SW480 (cell line): Measurements from ENCODE around the gene KLHL6.
"Not testable (repeated sequence)": the region's sequence is repeated elsewhere in the genome, so short reads cannot be mapped to it uniquely, and the experiment has no call there.

Experiments
- DNase-seq: peaks from one replicate; pipeline ENCODE4 v3.0.0-alpha.2; 2016; ENCODE audit warnings: low spot score

KLHL6 gene

DNA sequence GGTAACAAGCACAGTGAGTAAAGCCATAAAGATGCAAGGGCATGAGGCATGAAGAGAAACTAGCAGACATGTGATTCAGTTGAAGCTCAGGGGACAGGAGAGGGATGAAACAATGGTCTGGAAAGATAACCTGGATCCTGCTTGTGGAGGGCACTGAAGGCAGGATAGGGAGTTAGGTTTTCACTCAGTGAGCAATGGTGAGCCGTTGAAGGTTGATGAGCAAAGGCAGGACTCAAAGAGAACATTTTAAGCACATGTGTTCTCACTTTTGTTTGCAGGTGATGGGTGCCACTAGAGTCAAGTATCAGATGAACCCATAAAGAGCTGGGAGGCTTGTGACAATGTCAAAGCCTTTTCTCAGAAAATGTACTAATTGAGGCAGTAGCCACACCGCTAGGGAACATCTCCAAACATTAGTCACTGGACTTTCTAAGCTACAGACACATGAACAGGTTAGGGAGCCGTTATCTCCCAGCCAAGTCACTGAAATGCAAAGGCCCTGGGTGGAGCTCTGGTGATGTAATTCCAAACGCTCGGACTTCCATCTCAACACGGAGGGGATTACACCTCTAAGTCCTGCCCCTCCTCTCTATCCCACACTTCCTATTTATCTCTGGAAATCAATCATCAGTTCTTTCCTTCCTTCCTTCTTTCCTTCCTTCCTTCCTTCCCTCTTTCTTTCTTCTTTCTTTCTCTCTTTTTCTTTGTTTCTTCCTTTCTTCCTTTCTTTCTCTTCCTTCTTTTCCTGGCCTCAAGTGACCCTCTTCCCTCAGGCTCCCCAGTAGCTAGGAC is 22.7 kb downstream of the KLHL6 start:
- no peak for DNase-seq

DNA sequence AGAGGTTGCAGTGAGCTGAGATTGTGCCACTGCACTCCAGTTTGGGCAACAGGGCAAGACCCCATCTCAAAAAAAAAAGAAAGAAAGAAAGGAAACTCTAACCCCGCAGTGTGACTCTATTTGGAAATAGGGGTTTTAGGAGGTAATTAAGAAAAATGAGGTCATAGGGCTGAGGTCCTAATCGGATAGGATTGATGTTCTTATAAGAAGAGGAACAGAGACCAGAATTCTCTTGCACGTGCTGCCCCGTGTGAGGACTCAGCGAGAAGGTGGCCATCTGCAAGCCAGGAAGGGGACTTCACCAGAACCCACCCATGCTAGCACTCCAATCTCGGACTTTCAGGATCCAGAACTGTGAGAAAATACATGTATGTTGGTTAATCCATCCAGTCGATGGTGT is 25.8 kb downstream of the KLHL6 start:
- no peak for DNase-seq

GRCh38 chr3:183529185-183529584 is 26.3 kb downstream of the KLHL6 start:
- DNase-seq: no peak

DNA sequence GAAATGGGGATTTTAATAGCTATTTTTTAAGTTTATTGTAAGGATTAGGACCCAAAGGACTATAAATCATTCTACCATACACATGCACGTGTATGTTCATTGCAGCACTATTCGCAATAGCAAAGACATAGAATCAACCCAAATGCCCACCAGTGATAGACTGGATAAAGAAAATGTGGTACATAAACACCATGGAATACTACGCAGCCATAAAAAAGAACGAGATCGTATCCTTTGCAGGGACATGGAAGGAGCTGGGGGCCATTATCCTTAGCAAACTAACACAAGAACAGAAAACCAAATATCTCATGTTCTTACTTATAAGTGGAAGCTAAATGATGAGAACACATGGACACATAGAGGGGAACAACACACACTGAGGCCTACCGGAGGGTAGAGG is 26.7 kb downstream of the KLHL6 start:
- not testable (repeated sequence) for DNase-seq

DNA sequence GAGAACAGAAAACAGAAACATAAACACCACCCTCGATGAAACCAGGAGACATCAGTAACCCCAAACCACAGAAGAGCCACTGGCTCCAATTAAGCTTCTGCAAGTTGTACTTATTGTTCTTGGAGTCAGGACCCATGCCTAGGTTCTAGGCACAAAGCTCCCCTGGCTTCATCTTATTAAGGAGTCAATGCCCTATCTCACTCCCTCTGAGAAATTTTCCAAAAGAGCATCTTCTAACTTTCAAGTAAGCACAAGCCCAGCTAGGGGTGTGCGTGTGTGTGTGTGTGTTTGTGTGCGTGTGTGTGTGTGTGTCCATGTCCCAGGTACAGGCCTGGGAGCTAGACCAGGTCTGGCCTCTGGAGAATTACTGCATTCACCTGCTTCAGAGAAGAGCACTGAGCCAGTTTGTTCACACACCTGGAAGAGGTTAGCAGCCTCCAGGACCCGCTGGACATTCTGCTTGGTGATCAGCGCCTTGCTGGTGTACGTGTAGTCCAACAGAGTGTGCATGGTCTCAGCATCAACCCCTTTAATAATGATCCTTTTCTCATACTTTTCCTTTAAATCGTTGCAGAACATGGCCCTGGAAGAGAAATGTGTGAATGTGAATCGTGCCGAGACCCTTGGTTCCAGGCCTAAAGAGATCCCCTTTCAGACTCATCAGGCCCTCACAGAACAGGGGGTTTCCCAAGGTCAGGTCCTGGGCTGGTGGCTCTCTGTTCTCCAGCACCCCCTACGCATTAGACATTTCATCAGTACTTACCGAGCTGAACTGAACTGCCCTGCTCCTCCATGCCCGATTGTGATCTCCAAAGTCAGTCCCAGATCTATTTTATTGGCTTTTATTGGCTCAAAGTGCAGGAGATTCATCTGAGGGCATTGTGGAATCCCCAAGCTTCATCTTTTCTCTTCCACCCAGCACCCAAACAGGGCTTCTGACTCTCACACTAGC is 27.8 kb downstream of the KLHL6 start:
- no peak for DNase-seq

GRCh38 chr3:183526838-183527427 is 28.6 kb downstream of the KLHL6 start:
- no peak for DNase-seq

GRCh38 chr3:183524476-183524875 is 31.0 kb downstream of the KLHL6 start:
- DNase-seq: no peak

- DNase-seq: not testable (repeated sequence)
These were observed 34.6 kb downstream of the KLHL6 start for GRCh38 chr3:183520741-183521556.

- not testable (repeated sequence) for DNase-seq
These were observed 35.2 kb downstream of the KLHL6 start for GRCh38 chr3:183520295-183520694.

- no peak for DNase-seq
These were observed 35.6 kb downstream of the KLHL6 start for GRCh38 chr3:183519891-183520290.

DNA sequence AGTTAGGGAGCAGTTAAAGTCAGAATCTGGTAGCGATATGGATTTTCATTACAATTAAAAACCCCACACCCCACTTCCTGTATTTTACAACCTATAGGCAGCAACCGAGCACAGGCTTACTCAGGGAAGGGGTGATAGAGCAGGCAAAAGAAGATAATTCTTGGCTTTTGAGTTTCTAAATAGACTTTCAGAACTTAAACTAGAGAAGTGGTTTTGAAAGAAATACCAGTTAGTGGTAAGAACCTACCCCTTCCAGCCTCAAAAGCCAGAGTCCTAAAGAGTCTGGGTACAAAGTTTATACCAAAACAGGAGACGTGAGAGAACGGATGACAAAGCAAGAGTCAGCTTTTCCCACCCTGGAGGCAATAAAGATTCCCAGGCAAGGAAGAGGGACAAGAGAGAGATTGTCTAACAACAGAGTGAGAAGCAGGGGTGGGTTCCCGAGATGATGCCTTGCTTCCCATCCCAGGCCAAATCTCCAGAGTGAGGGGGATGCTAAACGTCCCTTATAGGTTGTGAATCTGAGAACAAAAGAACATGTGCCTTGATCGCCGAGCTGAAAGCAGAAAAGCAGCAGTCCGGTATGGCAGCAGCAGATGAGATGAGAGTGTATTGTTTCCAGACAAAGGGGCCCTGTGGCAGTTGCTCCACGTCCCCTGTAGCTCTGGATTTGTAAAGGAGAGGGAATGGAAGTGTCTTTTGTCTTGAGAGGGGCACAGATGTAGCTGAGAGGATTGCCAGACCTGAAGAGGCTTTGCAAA is 36.8 kb downstream of the KLHL6 start:
- DNase-seq: no peak

DNA sequence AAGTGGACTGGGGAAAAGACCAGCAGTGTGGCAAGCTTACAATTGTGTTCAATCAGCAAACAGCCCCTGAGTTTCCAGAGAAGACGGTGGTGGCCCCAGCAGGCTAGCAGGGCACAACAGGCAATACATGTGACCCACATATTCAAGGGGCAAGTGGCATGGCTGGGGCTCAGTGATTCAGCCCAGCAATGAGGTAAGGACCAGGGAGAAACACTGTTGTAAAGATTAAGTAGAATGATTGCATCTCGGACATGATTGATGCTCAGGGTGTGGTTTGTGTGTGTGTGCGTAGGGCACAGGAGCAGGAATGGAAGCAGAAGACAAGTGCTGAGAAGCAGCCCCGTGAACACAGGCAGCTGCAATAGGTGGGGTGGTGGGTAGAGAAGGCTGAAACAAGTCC is 37.9 kb downstream of the KLHL6 start:
- DNase-seq: no peak

GRCh38 chr3:183515968-183516851 is 39.3 kb downstream of the KLHL6 start:
- no peak for DNase-seq

DNA sequence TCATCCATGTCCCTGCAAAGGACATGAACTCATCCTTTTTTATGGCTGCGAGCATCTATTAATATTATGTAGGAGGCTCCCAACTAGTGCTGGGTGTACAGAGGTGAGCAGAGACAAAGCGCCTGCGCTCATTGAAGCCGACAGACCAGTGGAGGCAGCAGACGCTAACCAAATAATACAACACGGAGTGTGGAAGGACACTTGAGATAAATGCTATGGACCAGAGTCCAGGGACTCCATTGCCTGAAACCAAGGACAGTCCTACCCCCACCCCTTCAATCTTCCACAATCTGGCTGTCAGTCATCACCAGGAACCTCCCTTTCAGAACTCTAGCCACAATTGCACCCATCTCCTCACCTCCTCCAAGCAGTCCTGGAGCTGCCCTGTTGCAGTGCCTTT is 41.5 kb downstream of the KLHL6 start:
- DNase-seq: no peak

DNA sequence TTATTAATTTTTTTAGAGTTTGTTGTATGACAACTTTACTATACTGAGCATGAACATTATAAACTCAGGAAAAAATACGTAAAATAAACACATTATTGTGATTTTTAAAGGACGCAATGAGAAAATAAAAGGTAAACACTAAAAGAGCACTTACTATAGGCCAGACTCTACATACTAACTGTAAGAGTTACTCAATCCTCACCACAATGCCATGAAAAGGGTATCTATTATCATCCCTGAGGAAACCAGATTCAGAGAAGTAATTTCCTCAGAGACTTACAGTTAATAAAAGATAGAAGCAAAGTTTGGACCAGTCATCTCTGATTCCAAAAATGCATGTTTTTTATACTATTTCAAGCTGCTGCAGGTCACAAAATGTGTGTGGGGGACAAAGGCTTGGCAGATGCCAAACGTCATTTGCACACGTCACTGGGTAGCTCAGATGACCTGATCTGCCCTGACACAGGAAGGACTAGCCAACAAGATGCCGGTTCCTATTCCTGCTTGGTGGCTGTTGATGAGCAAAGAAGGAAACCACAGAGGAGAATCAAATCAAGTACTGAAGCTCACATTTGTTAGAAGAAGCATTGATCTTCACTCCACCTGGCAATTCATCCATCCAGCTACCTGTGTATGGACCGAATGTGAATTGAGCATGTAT is 42.3 kb downstream of the KLHL6 start:
- DNase-seq: no peak

DNA sequence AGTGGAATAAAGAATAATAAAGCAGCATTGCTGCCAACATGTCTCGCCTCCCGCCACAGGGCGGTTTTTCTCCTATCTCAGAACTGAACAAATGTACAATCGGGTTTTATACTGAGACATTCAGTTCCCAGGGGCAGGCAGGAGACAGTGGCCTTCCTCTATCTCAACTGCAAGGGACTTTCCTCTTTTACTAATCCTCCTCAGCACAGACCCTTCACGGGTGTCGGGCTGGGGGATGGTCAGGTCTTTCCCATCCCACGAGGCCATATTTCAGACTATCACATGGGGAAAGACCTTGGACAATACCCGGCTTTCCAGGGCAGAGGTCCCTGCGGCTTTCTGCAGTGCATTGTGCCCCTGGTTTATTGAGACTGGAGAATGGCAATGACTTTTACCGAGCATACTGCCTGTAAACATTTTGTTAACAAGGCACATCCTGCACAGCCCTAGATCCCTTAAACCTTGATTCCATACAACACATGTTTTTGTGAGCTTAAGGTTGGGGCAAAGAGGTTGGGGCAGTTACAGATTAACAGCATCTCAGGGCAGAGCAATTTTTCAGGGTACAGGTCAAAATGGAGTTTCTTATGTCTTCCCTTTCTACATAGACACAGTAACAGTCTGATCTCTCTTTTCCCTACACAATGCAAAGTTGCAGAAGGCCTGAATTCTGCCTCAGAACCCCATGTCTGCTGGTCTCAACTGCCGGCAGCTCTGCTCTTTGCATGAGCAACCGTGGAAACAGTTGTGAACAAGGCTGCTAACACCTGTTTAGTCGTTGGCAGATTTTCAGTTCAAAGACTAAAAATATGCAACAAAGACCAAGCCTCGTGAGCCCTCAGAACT is 44.0 kb downstream of the KLHL6 start:
- not testable (repeated sequence) for DNase-seq

- DNase-seq: no peak
These were observed 46.7 kb downstream of the KLHL6 start for GRCh38 chr3:183508821-183509220.

DNA sequence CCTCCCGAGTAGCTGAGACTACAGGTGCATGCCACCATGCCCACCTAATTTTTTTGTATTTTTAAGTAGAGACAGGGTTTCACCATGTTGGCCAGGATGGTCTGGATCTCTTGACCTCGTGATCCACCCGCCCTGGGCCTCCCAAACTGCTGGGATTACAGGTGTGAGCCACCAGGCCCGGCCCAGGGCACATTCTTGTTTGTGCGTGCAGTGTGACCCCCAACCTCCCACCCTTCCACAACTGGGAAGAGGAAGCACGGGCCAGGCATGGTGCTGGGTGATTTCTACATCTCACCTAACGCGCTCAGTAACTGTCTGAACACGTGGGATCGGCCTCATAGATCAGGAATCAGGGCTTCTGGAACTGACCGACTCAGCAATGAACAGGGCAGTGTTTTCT is 48.0 kb downstream of the KLHL6 start:
- no peak for DNase-seq
